Measurements from ENCODE around the gene SLC9A2. TPM values are rescaled to one million over a fixed set of nuclear protein-coding genes. Genes with fewer than 3 reads are reported as not detected.

Gene SLC9A2
- total RNA-seq, 1 experiment from 2014 or later = 13.4 TPM

- DNase-seq = peak in 1 of 2 experiments; percentile 43
- H2AFZ ChIP-seq = no peak overlapping the region
- H3K4me3 ChIP-seq = no peak overlapping the region
- H3K36me3 ChIP-seq (ENCODE audit: low read depth) = no peaks in the 10 kb centered on the region
- TF ChIP-seq, protein P1, sequence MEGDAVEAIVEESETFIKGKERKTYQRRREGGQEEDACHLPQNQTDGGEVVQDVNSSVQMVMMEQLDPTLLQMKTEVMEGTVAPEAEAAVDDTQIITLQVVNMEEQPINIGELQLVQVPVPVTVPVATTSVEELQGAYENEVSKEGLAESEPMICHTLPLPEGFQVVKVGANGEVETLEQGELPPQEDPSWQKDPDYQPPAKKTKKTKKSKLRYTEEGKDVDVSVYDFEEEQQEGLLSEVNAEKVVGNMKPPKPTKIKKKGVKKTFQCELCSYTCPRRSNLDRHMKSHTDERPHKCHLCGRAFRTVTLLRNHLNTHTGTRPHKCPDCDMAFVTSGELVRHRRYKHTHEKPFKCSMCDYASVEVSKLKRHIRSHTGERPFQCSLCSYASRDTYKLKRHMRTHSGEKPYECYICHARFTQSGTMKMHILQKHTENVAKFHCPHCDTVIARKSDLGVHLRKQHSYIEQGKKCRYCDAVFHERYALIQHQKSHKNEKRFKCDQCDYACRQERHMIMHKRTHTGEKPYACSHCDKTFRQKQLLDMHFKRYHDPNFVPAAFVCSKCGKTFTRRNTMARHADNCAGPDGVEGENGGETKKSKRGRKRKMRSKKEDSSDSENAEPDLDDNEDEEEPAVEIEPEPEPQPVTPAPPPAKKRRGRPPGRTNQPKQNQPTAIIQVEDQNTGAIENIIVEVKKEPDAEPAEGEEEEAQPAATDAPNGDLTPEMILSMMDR (conservative IDR thresholded peaks at IDR 0.05) = no peak
- no peak for TF ChIP-seq EZH2 (IDR thresholded peaks at IDR 0.05; ENCODE audit: low read depth)
- no peaks in the 10 kb centered on the region for H3K9me2 ChIP-seq (ENCODE audit: insufficient read depth)
- POLR2A ChIA-PET (ENCODE audit: unreplicated experiment) = interaction anchor here (0.5 to 0.7 kb wide), 2 partner anchors 18 to 56 kb away, joined by 4 read pairs; no protein-coding TSS in a partner anchor
- H3K27ac ChIP-seq = peak overlapping the region; percentile 48
- BruUV-seq (replicated peaks) = no TSS peak
- peaks cover 12% of the 10 kb centered on the region for H3F3A ChIP-seq (ENCODE audit: insufficient read depth, low read depth)
- H3K27me3 ChIP-seq (ENCODE audit: insufficient read depth, low read depth) = no peaks in the 10 kb centered on the region
- CTCF ChIA-PET = interaction anchor here (1.2 kb wide), 2 partner anchors 11 to 132 kb away, joined by 3 to 6 read pairs; partner anchors contain the start of gene SLC9A4
- peak overlapping the region; percentile 58 for H3K4me2 ChIP-seq
- no peaks in the 10 kb centered on the region for H4K20me1 ChIP-seq (ENCODE audit: insufficient read depth)
- H3K4me1 ChIP-seq (replicated peaks; ENCODE audit: insufficient read depth) = peaks cover 30% of the 10 kb centered on the region
- no peaks in the 10 kb centered on the region for H3K9me3 ChIP-seq (ENCODE audit: insufficient read depth, low read depth)
- H3K79me2 ChIP-seq (ENCODE audit: low read depth) = no peaks in the 10 kb centered on the region
- intact Hi-C loops (cut with micrococcal nuclease; ENCODE audit: unreplicated experiment) = loop anchor here (1.0 kb wide), 2 partner anchors 18 to 116 kb away; no protein-coding TSS in a partner anchor
These were observed 14.6 kb upstream of the SLC9A2 start for GRCh38 chr2:102604769-102605168.

DNA sequence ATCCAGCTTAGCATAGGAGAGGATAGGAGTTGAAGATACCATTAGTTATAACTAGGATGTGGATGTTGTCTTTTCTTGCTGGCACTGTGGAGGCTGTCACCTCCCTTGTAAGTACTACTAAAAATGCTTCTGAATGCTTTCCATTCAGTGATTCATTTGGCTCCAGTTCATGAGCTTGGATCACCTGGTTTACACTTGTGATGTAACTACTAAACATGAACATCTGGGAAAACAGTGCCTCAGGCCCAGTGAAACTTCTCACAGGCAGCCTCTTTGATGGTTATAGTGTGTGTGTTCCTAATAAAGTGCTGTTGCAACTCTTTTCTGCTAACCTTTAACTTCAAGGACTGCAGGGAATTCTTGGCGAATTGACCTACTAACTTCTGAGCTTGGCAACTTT, 13.0 kb upstream of the SLC9A2 start:
- no peaks in the 10 kb centered on the region for H3K9me2 ChIP-seq (ENCODE audit: insufficient read depth)
- H3K36me3 ChIP-seq (ENCODE audit: low read depth) = no peaks in the 10 kb centered on the region
- no peak overlapping the region for H2AFZ ChIP-seq
- peaks cover 12% of the 10 kb centered on the region for H3F3A ChIP-seq (ENCODE audit: insufficient read depth, low read depth)
- TF ChIP-seq, protein P1 (conservative IDR thresholded peaks at IDR 0.05) = no peak
- TF ChIP-seq EZH2 (IDR thresholded peaks at IDR 0.05; ENCODE audit: low read depth) = no peak
- H3K4me3 ChIP-seq = no peak overlapping the region
- no peaks in the 10 kb centered on the region for H4K20me1 ChIP-seq (ENCODE audit: insufficient read depth)
- H3K4me2 ChIP-seq = 0 out of 2 replicates have a peak overlapping the region, but pooled peaks have one; percentile 0
- no peaks in the 10 kb centered on the region for H3K27me3 ChIP-seq (ENCODE audit: insufficient read depth, low read depth)
- no TSS peak for BruUV-seq (replicated peaks)
- POLR2A ChIA-PET (ENCODE audit: unreplicated experiment) = interaction anchor here (0.6 kb wide), 1 partner anchor 13 kb away, joined by 4 read pairs; no protein-coding TSS in a partner anchor
- DNase-seq = peak in 1 of 2 experiments; percentile 78
- H3K9me3 ChIP-seq (ENCODE audit: insufficient read depth, low read depth) = no peaks in the 10 kb centered on the region
- H3K4me1 ChIP-seq (replicated peaks; ENCODE audit: insufficient read depth) = peaks cover 30% of the 10 kb centered on the region
- peak overlapping the region; percentile 30 for H3K27ac ChIP-seq
- intact Hi-C loops (cut with micrococcal nuclease; ENCODE audit: unreplicated experiment) = no loop called here
- CTCF ChIA-PET = interaction anchor here (0.6 kb wide), 1 partner anchor 66 kb away, joined by 4 read pairs; no protein-coding TSS in a partner anchor
- no peaks in the 10 kb centered on the region for H3K79me2 ChIP-seq (ENCODE audit: low read depth)

- ChIA-PET CTCF (interaction anchor here (0.6 to 3.0 kb wide), 10 partner anchors 11 to 1749 kb away, joined by 3 to 28 read pairs (median 4); partner anchors contain the start of gene SLC9A4), POLR2A (ENCODE audit: unreplicated experiment) (interaction anchor here (0.7 kb wide), 1 partner anchor 170 kb away, joined by 9 read pairs; no protein-coding TSS in a partner anchor)
- no TSS peak for BruUV-seq (replicated peaks)
- Histone ChIP-seq H3F3A (ENCODE audit: insufficient read depth, low read depth) (peaks cover 17% of the 10 kb centered on the region; the same call in 1 of the 2 replicates), H3K4me3 (no peak overlapping the region), H3K79me2 (ENCODE audit: low read depth) (no peaks in the 10 kb centered on the region), H3K9me2 (ENCODE audit: insufficient read depth) (no peaks in the 10 kb centered on the region), H3K4me2 (no peak overlapping the region), H2AFZ (no peak overlapping the region), H3K4me1 (replicated peaks; ENCODE audit: insufficient read depth) (peaks cover 19% of the 10 kb centered on the region), H3K27me3 (ENCODE audit: insufficient read depth, low read depth) (no peaks in the 10 kb centered on the region), H4K20me1 (ENCODE audit: insufficient read depth) (no peaks in the 10 kb centered on the region), H3K27ac (no peak overlapping the region), H3K36me3 (ENCODE audit: low read depth) (no peaks in the 10 kb centered on the region), H3K9me3 (ENCODE audit: insufficient read depth, low read depth) (no peaks in the 10 kb centered on the region)
- intact Hi-C loops (cut with micrococcal nuclease; ENCODE audit: unreplicated experiment) = loop anchor here (1.0 to 5.0 kb wide), 6 partner anchors 101 to 364 kb away; partner anchors contain the start of genes IL18R1 and SLC9A4
- DNase-seq = peak; percentile 48 to 51
- TF ChIP-seq, protein P1 (conservative IDR thresholded peaks at IDR 0.05) = peak; percentile 94
- no peak for TF ChIP-seq EZH2 (IDR thresholded peaks at IDR 0.05; ENCODE audit: low read depth)
These were observed 3.5 kb upstream of the SLC9A2 start for GRCh38 chr2:102615620-102616436.

All from PC-9 (cell line).